ENCODE measurements around the gene KCNJ16.

The KCNJ16 gene

DNA sequence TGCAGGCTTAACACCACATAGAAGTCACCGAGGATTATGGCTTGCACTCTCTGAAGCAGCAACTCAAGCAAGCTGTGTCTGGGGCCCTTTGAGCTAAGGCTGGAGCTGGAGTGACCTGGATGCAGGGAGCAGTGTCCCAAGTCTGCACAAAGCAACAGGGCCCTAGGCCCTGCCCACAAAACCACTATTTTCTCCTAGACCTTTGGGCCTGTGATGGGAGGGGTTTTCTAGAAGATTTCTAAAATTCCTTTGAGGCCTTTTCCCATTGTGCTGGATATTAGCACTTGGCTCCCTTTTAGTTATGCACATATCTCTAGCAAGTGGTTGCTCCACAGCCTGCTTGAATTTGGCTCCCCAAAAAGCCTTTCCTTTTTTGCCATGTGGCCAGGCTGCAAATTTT is 44.5 kb downstream of the KCNJ16 start:
- TF ChIP-seq, protein P1, sequence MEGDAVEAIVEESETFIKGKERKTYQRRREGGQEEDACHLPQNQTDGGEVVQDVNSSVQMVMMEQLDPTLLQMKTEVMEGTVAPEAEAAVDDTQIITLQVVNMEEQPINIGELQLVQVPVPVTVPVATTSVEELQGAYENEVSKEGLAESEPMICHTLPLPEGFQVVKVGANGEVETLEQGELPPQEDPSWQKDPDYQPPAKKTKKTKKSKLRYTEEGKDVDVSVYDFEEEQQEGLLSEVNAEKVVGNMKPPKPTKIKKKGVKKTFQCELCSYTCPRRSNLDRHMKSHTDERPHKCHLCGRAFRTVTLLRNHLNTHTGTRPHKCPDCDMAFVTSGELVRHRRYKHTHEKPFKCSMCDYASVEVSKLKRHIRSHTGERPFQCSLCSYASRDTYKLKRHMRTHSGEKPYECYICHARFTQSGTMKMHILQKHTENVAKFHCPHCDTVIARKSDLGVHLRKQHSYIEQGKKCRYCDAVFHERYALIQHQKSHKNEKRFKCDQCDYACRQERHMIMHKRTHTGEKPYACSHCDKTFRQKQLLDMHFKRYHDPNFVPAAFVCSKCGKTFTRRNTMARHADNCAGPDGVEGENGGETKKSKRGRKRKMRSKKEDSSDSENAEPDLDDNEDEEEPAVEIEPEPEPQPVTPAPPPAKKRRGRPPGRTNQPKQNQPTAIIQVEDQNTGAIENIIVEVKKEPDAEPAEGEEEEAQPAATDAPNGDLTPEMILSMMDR (IDR thresholded peaks at IDR 0.05; ENCODE audit: low read length, missing control alignments) = no peak
- no peak for DNase-seq (ENCODE audit: low read depth)
- no peak overlapping the region for H3K4me3 ChIP-seq (replicated peaks; ENCODE audit: low read depth, low read length)

DNA sequence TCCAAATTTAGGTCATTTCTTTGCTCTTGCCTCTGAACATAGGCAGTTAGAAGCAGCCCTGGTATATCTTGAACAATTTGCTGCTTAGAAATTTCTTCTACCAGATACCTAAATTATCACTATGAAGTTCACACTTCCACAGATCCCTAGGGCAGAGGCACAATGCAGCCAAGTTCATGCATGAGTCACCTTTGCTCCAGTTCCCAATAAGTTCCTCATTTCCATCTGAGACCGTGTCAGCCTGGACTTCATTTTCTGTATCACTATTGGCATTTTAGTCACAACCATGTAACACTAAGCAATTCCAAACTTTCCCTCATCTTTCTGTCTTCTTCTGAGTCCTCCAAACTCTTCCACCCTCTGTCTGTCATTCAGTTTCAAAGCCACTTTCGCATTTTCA is 45.0 kb downstream of the KCNJ16 start:
- TF ChIP-seq, protein P1 (IDR thresholded peaks at IDR 0.05; ENCODE audit: low read length, missing control alignments) = no peak
- peak; percentile 9 for DNase-seq (ENCODE audit: low read depth)
- H3K4me3 ChIP-seq (replicated peaks; ENCODE audit: low read depth, low read length) = no peak overlapping the region

DNA sequence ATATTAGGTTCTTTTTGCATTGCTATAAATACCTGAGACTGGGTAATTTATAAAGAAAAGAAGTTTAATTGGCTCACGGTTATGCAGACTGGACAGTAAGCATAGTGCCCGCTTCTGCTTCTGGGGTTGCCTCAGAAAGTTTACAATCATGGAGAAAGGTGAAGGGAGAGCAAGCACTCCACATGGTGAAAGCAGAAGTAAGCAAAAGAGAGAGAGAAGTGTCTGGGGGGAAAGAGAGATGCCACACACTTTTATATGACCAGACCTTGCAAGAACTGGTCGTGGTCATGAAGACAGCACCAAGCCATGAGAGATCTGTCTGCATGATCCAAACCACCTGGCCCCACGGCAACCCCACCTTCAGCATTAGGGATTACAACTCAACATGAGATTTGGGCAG is 45.4 kb downstream of the KCNJ16 start:
- TF ChIP-seq, protein P1 (IDR thresholded peaks at IDR 0.05; ENCODE audit: low read length, missing control alignments) = no peak
- DNase-seq (ENCODE audit: low read depth) = no peak
- H3K4me3 ChIP-seq (replicated peaks; ENCODE audit: low read depth, low read length) = no peak overlapping the region

DNA sequence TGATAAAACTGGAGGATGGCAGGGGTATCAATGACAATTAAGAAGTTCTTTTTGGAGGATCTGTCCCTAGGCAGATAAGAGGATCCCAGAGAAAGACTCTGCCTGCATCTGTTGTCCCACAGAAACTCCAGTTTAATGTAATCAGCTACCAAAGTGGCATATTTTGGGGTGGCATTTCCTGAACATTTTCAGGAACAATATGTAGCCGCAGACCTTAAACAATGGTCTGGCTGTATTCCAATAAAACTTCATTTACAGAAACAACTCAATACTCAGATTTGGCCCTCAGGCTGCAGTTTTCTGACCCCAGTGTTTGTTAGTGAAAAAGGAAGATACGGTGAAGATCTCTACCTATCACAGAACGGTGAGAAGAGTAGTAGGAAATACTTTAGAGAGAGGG is 46.1 kb downstream of the KCNJ16 start:
- no peak overlapping the region for H3K4me3 ChIP-seq (replicated peaks; ENCODE audit: low read depth, low read length)
- TF ChIP-seq, protein P1 (IDR thresholded peaks at IDR 0.05; ENCODE audit: low read length, missing control alignments) = no peak
- peak; percentile 32 for DNase-seq (ENCODE audit: low read depth)

DNA sequence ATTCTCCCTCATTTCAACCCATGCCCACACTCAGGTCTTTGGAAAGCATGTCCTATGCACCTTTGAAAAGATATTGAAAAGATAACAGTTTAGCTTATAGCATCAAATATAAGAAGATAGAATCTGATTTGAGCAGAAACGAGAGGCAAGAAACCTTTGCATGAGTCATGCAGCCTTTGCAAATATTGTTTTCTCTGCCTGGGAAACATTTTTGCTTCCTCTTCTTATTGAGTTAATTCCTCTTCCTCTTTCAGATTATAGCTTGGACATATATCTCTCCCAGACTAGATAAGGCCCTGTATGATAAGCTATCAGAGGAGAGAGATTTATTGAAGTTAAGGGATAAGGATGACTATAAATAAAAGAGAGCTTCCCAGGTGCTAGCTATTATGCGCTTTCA is 48.2 kb downstream of the KCNJ16 start:
- TF ChIP-seq, protein P1 (IDR thresholded peaks at IDR 0.05; ENCODE audit: low read length, missing control alignments) = no peak
- DNase-seq (ENCODE audit: low read depth) = no peak
- no peak overlapping the region for H3K4me3 ChIP-seq (replicated peaks; ENCODE audit: low read depth, low read length)

DNA sequence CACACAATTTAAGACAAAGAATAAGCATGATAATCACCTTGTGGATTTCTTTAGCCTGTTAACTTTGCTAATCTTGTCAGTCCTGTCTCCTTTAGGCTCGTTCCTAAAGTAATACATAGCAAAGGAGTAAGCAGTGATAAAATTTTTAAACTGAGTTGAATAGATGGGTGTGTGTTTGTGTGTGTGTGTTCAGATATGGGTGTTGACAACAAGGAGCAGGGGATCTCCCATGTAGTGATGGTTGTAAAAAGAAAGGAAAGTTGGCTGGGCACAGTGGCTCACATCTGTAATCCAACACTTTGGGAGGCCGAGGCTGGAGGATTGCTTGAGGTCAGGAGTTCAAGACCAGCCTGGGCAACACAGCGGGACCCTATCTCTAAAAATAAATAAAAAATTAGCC is 49.7 kb downstream of the KCNJ16 start:
- TF ChIP-seq, protein P1 (IDR thresholded peaks at IDR 0.05; ENCODE audit: low read length, missing control alignments) = no peak
- DNase-seq (ENCODE audit: low read depth) = no peak
- H3K4me3 ChIP-seq (replicated peaks; ENCODE audit: low read depth, low read length) = no peak overlapping the region

DNA sequence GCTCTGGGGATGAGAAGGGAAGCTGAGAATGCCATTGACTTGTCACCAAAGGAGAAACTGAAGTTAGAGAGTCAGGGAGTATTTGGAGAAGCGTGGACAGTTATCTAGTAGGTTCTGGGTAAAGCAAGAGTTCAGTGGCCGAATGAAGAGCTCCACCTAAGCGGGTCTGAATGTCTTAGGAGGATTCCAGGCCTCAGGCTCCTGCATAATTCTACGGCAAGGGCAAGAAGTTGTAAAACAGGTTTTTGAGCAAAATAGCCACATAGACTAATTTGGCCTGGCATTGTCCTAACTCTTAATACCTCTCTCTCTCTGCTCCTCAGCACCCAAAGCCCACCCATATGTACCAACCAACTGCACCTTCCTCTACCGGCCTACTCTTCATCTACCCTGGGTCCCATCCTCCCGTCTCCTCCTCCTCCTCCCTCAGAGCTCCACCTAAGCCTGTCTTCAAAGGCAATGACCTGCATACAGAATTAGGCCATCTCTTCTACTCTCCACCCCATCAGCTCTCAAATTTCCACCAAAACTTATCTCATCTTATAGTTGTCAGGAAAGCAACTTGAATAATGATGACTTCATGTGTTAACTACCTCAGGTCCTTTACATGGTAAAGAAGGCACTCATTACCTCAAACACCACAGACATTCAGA is 52.3 kb downstream of the KCNJ16 start:
- TF ChIP-seq, protein P1 (IDR thresholded peaks at IDR 0.05; ENCODE audit: low read length, missing control alignments) = no peak
- H3K4me3 ChIP-seq (replicated peaks; ENCODE audit: low read depth, low read length) = no peak overlapping the region
- no peak for DNase-seq (ENCODE audit: low read depth)
